VCaP (cell line): ENCODE measurements around the gene PTPRN2.

Experiments
- H3K27ac ChIP-seq: fragments of 450-650 bp; 2 replicates; pipeline ENCODE4 v1.5.1; 2017
- TF ChIP-seq, protein P1 (sequence below): fragments of 450-650 bp; conservative IDR thresholded peaks from 2 replicates; pipeline ENCODE4 v1.5.1; 2017; ENCODE audit warnings: mild to moderate bottlenecking, moderate library complexity

PTPRN2 gene

DNA sequence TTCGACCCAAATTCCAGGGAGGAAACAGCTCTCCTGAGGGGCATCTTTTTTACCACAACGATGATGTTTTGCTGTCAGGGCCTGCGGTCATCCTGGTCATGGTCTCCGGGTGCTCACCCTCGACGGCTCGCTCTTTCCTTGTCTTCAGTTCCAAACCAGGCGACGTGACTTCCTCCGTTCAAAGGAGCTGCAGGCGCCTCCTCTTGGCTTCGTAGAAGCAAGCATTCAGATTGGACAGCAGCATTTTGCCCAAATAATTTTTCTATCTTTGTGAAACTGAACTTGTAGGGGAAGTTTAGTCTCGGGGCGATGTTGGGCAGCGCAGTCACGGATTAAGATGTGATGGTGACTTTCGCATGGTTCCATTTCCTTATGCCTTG lies 1042.0 kb downstream of the PTPRN2 start:
- TF ChIP-seq, protein P1, sequence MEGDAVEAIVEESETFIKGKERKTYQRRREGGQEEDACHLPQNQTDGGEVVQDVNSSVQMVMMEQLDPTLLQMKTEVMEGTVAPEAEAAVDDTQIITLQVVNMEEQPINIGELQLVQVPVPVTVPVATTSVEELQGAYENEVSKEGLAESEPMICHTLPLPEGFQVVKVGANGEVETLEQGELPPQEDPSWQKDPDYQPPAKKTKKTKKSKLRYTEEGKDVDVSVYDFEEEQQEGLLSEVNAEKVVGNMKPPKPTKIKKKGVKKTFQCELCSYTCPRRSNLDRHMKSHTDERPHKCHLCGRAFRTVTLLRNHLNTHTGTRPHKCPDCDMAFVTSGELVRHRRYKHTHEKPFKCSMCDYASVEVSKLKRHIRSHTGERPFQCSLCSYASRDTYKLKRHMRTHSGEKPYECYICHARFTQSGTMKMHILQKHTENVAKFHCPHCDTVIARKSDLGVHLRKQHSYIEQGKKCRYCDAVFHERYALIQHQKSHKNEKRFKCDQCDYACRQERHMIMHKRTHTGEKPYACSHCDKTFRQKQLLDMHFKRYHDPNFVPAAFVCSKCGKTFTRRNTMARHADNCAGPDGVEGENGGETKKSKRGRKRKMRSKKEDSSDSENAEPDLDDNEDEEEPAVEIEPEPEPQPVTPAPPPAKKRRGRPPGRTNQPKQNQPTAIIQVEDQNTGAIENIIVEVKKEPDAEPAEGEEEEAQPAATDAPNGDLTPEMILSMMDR: no peak
- no peak overlapping the region for H3K27ac ChIP-seq

DNA sequence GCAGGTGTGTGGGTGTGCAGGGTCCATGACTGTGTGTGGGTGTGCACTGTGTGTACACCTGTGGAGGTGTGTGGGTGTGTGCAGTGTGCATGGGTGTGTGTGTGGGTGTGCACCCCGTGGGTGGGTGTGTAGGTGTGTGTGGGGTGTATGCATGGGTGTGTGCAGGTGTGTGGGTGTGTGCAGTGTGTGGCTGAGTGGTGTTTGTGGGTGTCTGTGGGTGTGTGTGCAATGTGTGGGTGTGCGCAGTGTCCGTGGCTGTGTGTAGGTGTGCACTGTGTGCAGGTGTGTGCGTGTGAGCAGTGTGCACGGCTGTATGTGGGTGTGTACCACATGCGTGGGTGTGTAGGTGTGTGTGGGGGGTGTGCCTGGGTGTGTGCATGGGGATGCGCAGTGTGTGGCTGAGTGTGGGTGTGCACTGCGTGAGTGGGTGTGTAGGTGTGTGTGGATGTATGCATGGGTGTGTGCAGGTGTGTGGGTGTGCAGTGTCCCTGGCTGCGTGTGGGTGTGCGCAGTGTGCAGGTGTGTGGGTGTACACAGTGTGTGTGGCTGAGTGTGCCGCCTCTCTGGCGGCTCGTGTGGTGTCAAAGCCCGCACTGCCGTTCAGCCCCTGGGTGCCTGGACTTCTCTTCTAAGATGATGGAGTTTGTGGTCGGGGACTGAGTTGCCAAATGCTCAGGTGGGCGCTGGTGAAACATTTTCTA lies 1042.5 kb downstream of the PTPRN2 start:
- H3K27ac ChIP-seq: no peak overlapping the region
- TF ChIP-seq, protein P1: no peak

DNA sequence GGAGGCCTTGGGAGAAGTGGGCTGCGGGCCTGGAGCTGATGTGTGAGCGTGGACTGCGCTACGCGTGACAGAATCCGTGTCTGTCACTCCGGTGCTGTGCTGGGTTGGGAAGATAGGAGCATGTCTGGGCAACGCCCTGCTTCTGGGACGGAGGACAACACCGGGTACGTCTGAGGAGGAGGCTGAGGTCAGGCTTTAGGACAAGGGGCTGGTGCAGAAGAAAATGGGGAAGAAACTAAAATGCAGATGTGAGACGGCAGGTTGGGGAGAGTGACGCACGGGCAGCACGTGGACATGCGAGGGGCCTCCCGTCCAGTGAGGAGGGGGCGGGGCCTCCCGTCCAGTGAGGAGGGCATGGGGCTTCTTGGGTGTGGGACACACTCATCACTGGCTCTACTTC lies 1043.4 kb downstream of the PTPRN2 start:
- no peak overlapping the region for H3K27ac ChIP-seq
- TF ChIP-seq, protein P1: no peak

DNA sequence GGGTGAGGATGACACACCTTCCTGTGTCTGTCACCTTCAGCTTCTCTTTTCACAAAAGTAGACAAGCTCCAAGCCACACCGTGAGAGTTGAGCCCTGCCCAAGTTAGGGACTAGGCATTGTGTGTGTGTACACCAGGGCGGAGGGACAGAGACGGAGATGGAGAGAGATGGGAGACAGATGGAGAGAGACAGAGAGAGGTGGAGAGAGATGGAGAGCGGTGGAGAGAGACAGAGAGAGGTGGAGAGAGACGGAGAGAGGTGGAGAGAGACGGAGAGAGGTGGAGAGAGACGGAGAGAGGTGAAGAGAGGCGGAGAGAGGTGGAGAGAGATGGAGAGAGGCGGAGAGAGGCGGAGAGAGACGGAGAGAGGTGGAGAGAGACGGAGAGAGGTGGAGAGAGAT lies 1043.8 kb downstream of the PTPRN2 start:
- H3K27ac ChIP-seq: no peak overlapping the region
- TF ChIP-seq, protein P1: no peak

DNA sequence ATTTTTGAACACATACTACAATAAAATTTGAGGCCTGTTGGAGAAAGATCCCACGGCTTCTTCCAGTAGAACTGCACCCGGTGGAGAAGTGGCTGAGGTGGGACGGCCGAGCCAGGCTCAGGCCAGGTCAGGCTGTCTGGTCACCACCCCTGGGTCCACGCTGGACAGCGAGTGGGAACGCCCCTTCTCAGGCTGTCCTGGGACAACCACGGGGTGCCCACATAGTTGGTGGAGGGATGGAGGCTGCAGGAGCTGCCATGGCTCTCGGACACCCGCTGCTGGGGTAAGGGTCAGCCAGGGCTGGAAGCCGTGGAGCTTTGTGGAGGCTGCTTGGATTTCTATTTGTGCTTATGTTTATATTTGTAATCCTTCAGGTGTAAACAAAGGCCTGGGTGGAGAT lies 1044.3 kb downstream of the PTPRN2 start:
- H3K27ac ChIP-seq: no peak overlapping the region
- TF ChIP-seq, protein P1: no peak

DNA sequence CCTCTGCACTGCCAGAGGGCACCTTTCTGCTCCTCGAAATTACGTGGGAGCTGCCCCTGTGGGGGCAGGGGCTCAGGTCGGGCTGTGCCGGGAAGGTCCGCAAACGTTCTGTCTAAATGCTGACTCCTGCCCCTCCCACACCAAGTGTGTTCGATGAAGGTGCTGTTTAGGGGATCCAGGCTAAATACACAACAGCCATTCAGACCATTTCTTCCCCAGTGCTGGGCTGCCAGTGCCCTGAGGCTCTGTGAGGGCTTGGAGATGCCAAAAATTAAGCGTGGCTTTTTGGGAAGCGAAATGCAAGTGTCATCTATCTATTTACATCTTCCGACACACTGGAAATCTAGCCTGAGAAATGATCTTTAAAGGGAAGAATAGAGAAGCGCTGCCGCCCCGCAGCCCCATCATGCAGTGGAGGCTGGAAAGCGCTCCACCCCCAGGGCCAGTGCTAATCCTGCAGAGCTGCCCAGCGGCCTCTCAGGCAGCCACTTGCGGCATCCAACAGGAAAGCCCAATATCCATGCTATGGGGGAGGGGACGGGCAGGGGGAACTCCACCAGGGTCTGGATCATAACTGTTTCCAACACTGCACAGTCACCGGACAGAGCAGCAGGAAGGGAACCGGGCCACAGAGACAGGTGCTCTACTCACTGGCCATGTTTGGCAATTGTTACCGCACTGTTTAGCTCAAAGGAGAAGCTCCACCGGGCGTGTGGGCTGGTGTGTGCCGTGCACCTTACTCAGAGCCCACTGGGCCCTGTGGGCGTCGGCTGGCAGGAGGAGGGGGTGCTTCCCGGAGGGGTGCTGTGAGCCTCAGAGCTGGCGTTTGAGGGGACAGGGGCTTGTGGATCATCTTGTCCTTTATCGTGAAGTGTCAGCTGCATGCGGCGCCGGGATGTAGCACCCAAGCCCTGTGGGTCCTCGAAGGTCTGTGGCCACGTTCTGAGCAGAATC lies 1045.3 kb downstream of the PTPRN2 start:
- H3K27ac ChIP-seq: no peak overlapping the region
- TF ChIP-seq, protein P1: no peak

DNA sequence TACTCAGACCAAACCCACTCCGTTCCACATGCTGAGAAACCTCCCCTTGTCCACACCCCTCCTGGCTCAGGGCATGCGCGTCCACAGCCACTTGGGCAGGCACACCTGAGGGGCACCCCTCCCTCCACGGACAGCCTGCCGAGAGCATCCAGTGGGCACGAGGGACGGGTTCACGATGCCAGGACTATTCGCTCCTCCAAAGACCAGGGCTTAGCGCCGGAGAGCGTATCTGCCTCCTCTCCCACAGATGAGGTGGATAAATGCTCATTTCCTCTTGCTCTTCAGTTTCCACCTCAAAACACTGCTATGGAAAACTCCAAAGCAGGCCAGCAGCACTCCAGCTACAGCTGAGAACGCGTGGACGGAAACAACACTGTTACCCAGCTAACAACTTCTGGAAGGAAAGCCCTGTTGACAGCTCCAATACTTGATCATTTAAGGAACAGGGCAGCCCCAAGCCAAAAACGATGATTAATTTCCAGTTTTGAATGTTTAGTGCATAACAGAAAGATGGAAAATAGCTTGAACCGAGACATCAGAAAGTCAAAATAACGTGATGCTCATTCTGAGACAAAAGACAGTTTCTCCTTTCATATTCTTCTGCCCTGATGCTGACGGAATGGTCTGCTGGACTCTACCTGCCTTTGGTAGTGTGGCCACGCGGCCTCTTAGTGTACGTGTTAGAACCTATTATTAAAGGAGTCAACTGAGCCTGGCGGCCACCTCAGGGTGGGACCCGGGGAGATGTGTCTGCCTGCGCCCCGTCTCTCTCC lies 1046.1 kb downstream of the PTPRN2 start:
- no peak overlapping the region for H3K27ac ChIP-seq
- TF ChIP-seq, protein P1: no peak
